Measurements from ENCODE around the gene SYCE1. TPM values are rescaled to one million over a fixed set of nuclear protein-coding genes. Genes with fewer than 3 reads are reported as not detected.
"Not testable (repeated sequence)": the region's sequence is repeated elsewhere in the genome, so short reads cannot be mapped to it uniquely, and the experiment has no call there.

SYCE1 gene
- total RNA-seq, 1 donor from 2014 or later = 0.44 TPM

DNA sequence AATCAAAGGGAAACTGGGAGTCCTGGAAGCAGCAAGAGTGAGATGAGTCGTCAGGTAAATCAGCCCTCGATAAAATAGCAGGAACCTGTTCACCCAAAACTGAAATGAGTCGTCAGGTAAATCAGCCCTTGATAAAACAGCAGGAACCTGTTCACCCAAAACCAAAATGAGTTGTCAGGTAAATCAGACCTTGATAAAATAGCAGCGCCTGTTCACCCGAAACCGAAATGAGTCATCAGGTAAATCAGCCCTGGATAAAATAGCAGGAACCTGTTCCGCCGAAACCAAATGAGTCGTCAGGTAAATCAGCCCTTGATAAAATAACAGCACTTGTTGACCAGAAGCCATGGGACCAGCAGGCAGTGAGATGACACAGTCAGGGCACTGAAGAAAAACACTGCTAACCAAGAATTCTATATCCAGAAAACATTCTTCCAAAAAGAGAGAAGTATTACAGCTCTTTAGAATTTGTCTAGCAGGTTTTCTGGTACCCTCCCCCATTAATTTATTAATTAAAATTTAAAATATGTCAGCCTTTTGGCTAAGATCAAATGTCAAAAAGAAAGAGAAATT, 41.7 kb downstream of the SYCE1 start:
- no peaks in the 10 kb centered on the region for H3K36me3 ChIP-seq
- H3K27me3 ChIP-seq (ENCODE audit: low read depth) = peaks cover 31% of the 10 kb centered on the region
- intact Hi-C loops (cut with micrococcal nuclease) = no loop called here
- H3K4me3 ChIP-seq = no peak overlapping the region
- TF ChIP-seq, protein P1, sequence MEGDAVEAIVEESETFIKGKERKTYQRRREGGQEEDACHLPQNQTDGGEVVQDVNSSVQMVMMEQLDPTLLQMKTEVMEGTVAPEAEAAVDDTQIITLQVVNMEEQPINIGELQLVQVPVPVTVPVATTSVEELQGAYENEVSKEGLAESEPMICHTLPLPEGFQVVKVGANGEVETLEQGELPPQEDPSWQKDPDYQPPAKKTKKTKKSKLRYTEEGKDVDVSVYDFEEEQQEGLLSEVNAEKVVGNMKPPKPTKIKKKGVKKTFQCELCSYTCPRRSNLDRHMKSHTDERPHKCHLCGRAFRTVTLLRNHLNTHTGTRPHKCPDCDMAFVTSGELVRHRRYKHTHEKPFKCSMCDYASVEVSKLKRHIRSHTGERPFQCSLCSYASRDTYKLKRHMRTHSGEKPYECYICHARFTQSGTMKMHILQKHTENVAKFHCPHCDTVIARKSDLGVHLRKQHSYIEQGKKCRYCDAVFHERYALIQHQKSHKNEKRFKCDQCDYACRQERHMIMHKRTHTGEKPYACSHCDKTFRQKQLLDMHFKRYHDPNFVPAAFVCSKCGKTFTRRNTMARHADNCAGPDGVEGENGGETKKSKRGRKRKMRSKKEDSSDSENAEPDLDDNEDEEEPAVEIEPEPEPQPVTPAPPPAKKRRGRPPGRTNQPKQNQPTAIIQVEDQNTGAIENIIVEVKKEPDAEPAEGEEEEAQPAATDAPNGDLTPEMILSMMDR (IDR thresholded peaks at IDR 0.05; ENCODE audit: borderline replicate concordance) = no peak
- peaks cover 22% of the 10 kb centered on the region for H3K9me3 ChIP-seq (replicated peaks)
- no peak overlapping the region for H3K27ac ChIP-seq (replicated peaks)
- peaks cover 21% of the 10 kb centered on the region for H3K4me1 ChIP-seq
- DNase-seq = no peak

DNA sequence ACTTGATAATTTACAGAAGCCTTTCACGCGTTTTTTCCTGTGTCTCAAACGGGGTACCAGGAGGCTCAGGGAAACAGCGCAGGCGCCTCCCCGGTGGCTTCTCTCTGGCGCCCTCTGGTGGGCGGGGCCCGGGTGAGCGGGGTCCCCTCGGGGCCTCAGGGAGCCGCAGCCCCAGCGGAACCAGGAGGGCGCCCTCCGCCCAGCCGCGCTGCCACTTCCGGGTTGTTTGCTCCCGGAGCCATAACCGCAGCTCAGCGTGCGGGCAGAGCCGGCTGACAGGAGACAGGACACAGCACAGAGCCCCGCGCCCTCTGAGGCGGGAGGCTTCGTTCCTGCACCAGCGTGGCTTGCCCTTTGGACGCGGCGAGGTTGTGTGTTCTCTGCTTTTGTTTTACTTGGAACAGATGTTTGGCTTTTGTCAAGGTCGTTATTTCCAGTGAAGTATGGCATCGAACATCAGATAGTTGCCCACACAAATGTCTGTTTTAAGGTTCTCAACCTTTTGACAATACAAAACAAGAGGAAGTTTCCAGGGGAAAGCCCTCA, 45.1 kb downstream of the SYCE1 start:
- H3K4me1 ChIP-seq = peaks cover 9% of the 10 kb centered on the region
- peak; percentile 80 for DNase-seq
- H3K9me3 ChIP-seq (replicated peaks) = peaks cover 28% of the 10 kb centered on the region
- no peaks in the 10 kb centered on the region for H3K36me3 ChIP-seq
- peak overlapping the region; percentile 34 for H3K27ac ChIP-seq (replicated peaks)
- TF ChIP-seq, protein P1 (IDR thresholded peaks at IDR 0.05; ENCODE audit: borderline replicate concordance) = peak; percentile 91
- H3K4me3 ChIP-seq = peak overlapping the region; percentile 63
- intact Hi-C loops (cut with micrococcal nuclease) = no loop called here
- peaks cover 5% of the 10 kb centered on the region for H3K27me3 ChIP-seq (ENCODE audit: low read depth)

DNA sequence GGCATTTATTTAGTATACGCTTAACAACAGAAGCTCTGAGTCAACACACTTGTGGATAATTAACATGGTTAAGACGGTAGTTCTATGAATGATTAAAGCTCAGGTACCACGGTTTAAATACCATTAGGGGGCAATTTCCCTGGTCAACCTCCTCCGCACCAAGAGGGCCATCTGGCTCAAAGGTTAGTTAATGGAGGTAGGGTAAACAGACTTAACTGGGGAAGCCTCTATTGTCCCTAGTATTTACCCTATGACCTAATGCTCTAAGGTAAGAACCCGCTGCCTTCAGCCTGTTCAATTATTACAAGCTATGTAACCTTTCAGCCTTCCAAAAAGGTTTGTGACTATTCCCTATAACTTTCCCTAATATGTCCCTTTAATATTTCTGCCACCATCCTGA, 46.9 kb downstream of the SYCE1 start:
- H3K27ac ChIP-seq (replicated peaks); H3K36me3 ChIP-seq; DNase-seq; H3K27me3 ChIP-seq (ENCODE audit: low read depth); H3K4me1 ChIP-seq; H3K4me3 ChIP-seq; intact Hi-C loops (cut with micrococcal nuclease): not testable (repeated sequence)
- H3K9me3 ChIP-seq (replicated peaks) = peaks cover 17% of the 10 kb centered on the region

DNA sequence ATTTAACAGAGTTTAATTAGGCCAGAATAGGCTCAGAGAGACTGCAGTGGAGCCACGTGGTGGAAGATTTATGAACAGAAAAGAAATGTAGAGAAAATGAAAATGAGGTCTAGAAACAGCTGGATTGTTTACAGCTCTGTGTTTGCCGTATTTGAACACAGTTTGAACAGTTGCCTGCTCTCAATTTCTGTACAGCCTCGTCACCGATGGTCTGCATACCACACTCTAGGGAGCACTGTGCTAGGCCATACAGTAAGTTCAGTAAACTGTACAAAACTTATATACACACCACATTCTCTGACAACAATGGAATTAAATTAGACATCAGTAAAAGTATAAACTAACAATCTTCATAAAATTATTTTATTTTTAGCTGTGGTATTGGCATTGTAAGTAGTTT, 49.3 kb downstream of the SYCE1 start:
- DNase-seq = no peak
- TF ChIP-seq, protein P1 (IDR thresholded peaks at IDR 0.05; ENCODE audit: borderline replicate concordance) = no peak
- Histone ChIP-seq H3K4me3 (no peak overlapping the region), H3K27ac (replicated peaks) (no peak overlapping the region), H3K36me3 (no peaks in the 10 kb centered on the region), H3K27me3 (ENCODE audit: low read depth) (peaks cover 4% of the 10 kb centered on the region), H3K9me3 (replicated peaks) (peaks cover 7% of the 10 kb centered on the region), H3K4me1 (peaks cover 9% of the 10 kb centered on the region)
- intact Hi-C loops (cut with micrococcal nuclease) = no loop called here

DNA sequence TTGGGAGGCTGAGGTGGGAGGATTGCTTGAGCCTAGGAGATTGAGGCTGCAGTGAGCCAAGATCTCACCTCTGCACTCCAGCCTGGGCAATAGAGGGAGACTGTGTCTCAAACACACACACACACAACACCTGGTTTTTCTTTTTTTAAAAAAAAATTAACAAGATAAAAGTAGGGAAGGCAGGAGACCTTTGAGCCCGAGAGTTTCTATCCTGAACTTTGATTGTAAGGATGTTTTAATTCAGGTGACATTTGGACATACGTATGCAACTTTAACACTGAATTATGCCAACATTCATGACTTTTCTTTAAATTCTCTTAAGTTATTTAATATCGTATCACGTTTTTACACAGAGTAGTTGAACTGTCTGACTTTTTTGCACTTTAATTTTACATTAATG, 49.9 kb downstream of the SYCE1 start:
- TF ChIP-seq, protein P1 (IDR thresholded peaks at IDR 0.05; ENCODE audit: borderline replicate concordance) = no peak
- intact Hi-C loops (cut with micrococcal nuclease) = no loop called here
- H3K4me3 ChIP-seq = no peak overlapping the region

DNA sequence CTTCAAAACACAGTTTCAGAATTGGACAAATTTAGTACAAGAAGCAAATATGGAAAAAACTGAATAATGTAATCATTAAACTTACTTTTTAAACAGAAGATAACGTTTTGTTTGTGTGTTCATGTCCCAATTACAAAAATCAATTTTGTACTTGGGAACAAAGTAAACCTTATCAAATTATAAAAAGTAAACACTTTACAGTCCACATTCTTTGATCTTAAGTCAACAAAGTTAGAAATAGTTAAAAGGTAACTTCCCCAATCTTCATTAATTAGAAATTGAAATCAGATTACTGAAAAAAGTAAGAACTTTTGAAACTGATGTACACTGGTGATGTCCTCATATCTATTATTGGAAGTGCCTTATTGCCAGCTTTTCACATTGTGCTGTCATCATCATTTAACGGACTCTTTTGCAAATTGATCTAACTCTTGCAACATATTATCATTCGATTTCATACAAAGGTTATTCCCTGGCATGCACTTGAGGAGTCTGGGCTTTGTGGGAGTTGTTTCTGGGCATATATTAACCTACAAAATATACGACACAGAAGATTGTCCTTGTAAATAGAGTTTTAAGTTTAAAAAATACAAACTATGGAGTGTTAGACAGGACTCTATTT, 53.4 kb downstream of the SYCE1 start:
- Histone ChIP-seq H3K4me3 (no peak overlapping the region), H3K9me3 (replicated peaks) (peaks cover 22% of the 10 kb centered on the region), H3K4me1 (no peaks in the 10 kb centered on the region), H3K27me3 (ENCODE audit: low read depth) (no peaks in the 10 kb centered on the region), H3K36me3 (peaks cover 8% of the 10 kb centered on the region), H3K27ac (replicated peaks) (no peak overlapping the region)
- intact Hi-C loops (cut with micrococcal nuclease) = no loop called here
- TF ChIP-seq, protein P1 (IDR thresholded peaks at IDR 0.05; ENCODE audit: borderline replicate concordance) = no peak
- no peak for DNase-seq

More for the DNA sequence above, 49.9 kb downstream of the SYCE1 start:
- Histone ChIP-seq H3K36me3 (no peaks in the 10 kb centered on the region), H3K27me3 (ENCODE audit: low read depth) (peaks cover 4% of the 10 kb centered on the region), H3K4me1 (peaks cover 7% of the 10 kb centered on the region), H3K9me3 (replicated peaks) (peaks cover 7% of the 10 kb centered on the region), H3K27ac (replicated peaks) (no peak overlapping the region)
- no peak for DNase-seq
